Stimulated activated CD8-positive, alpha-beta memory T cell treated with anti-CD3 and anti-CD28 coated beads, Interleukin-4, amount 100 ng/mL, for 48 hours (primary cell): Measurements from ENCODE around the gene UTP14A.
"Not testable (repeated sequence)": the region's sequence is repeated elsewhere in the genome, so short reads cannot be mapped to it uniquely, and the experiment has no call there.

Source experiments
- DNase-seq: peaks from one replicate; pipeline ENCODE4 v3.0.0-alpha.2; 2020

The UTP14A gene, protein sequence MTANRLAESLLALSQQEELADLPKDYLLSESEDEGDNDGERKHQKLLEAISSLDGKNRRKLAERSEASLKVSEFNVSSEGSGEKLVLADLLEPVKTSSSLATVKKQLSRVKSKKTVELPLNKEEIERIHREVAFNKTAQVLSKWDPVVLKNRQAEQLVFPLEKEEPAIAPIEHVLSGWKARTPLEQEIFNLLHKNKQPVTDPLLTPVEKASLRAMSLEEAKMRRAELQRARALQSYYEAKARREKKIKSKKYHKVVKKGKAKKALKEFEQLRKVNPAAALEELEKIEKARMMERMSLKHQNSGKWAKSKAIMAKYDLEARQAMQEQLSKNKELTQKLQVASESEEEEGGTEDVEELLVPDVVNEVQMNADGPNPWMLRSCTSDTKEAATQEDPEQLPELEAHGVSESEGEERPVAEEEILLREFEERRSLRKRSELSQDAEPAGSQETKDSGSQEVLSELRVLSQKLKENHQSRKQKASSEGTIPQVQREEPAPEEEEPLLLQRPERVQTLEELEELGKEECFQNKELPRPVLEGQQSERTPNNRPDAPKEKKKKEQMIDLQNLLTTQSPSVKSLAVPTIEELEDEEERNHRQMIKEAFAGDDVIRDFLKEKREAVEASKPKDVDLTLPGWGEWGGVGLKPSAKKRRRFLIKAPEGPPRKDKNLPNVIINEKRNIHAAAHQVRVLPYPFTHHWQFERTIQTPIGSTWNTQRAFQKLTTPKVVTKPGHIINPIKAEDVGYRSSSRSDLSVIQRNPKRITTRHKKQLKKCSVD

DNA sequence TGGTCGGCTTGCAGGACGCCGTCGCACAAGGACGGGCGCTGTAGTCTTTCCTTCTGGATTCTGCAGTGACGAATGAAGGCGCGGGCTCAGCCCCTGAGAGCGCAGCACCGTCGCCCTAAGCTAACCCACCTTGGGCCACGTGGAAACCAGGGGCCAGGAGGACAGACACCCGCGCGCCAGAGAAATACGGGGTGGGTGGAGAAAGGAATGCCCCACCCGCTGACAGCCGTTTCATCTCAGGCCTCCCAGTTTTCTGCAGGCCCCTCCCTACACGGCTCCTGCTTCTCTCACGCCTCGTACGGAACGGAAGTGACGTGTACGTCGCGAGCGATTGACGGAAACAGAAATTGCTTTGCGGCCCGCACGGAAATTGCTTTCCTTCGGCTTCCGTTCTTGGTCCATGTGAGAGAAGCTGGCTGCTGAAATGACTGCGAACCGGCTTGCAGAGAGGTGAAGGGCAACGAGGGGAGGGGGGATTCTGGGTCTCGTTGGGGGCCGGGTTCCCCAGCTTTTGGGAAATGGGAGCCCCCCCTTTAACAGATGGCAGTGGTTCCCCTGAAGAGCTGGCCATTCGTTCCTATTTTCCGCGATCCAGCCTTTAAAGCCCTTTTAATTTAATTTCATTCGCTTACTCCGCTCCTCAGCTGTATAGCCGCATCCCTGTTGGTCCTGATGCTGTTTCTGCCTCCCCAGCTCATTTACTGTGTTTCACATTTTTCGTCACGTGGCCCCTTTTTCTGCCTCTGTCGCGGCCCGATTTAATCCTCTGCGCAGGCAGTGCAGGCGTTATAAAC is at the start of gene UTP14A:
UTP14A (plus strand) TSS at position 378 of the 794 bp plus-strand sequence; CDS start at position 425, 47 bp downstream.
- peak; percentile 85 for DNase-seq

DNA sequence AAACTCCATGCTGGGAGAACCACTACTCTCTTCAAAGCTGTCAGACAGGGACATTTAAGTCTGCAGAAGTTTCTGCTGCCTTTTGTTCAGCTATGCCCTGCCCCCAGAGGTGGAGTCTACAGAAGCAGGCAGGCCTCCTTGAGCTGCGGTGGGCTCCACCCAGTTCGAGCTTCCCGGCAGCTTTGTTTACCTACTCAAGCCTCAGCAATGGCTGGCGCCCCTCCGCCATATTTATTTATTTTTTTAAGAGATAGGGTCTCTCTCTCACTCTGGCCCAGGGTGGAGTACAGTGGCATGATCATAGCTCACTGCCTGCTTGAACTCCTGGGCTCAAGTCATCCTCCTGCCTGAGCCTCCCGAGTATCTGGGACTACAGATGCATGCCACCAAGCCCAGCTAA is 46.8 kb upstream of the UTP14A start:
- DNase-seq = not testable (repeated sequence)

DNA sequence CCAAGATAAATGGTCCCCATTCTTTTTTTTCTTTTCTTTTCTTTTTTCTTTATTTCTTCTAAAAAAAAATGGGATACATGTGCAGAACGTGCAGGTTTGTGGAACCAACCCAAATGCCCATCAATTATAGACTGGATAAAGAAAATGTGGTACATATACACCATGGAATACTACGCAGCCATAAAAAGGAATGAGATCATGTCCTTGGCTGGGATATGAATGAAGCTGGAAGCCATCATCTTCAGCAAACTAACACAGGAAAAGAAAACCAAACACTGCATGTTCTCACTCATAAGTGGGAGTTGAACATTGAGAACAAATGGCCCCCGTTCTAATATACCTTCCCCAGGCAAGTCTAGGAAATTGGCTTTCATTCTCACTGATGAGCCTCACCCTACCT is 39.6 kb upstream of the UTP14A start:
- DNase-seq = not testable (repeated sequence)

- DNase-seq = no peak
These were observed 33.4 kb upstream of the UTP14A start for GRCh38 chrX:129872524-129872923.

- DNase-seq = no peak
These were observed 30.3 kb upstream of the UTP14A start for GRCh38 chrX:129875669-129876068.

DNA sequence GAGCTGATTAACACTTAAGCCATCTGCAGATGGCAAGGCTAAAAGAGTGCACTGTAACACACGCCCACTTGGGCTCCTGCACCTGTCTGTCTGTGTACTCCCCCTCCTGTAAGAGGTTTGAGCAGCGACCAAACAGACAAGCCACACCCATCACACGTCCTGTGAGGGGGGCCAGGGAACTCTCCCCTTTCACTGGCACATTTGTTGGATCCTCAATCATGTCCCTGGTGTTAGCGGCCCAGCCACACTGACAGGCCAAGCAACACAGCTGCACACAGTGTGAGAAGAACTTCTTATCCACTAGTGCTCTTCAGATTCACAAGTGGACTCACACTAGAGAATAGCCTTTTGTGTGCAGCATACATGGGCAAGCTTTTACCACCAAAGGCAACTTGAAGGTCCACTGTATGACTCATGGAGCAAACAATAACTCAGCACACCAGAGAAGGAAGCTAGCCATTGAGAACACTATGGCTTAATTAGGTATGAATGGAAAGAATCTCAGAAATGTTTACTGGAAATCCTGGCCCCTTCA is 29.1 kb upstream of the UTP14A start:
- DNase-seq = no peak

DNA sequence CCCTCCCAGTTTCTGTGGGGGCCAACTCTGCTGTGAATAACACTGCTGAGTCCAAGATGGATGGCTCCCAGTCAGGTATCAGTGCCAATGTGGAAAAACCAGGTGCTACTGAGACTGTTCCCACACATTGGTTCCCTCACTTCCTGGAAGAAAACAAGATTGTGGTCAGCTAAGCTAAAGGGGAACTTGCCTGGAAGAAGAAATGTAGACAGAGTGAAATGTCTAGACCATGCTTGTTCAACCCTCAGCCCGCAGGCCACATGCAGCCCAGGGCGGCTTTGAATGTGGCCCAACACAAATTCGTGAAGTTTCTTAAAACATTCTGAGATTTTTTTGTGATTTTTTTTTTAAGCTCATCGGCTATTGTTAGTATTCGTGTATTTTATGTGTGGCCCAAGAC is 28.6 kb upstream of the UTP14A start:
- DNase-seq = no peak

DNA sequence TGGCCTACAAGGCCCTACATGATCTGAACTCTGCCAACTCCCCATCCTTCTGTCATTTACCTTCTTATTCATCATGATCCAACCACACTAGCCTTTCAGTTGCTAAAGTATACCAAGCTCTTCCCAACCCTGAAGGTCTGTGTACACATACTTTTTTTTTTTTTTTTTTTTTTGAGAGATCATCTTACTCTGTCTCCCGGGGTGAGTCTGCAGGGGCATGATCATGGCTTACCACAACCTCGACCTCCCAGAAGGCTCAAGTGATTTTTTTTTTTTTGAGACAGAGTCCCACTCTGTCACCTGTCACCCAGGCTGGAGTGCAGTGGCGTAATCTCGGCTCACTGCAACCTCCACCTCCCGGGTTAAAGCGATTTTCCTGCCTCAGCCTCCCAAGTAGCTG is 5.9 kb upstream of the UTP14A start:
- DNase-seq = no peak

GRCh38 chrX:129908636-129909035 is 2.7 kb downstream of the UTP14A start:
- DNase-seq = no peak

DNA sequence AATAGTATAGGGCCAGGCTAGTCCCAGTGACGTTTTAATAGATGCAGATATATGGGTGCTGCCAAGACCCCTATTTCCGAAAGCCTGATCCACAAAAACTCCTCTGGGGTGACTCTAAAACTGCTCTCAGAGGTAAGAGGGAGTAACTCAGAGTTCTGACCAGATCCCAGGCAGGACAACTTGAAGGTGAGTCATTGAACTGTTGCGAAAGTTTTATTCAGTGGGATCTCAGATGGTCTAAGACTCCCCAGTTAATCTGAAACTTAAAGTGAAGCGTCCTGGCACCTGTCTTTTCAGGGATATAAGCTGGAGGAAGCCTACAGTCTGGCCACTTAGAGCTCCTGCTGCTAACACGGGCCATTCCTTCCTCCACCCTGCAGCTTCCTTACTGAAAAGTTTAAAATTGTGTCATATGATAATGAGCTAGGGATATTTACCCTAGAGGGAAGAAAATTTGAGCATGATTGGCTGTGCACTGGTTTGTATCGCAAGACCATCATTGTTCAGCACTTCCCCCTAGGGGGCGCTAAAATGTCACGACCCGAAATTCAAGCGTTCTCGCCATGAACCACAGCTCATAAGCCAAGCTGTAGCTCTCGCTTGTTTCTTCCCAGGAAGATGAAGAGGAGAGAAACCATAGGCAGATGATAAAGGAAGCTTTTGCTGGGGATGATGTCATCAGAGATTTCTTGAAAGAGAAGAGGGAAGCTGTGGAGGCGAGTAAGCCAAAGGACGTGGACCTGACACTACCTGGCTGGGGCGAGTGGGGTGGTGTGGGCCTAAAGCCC is 19.5 kb downstream of the UTP14A start:
- DNase-seq = peak; percentile 75

GRCh38 chrX:129930941-129931410 is 25.0 kb downstream of the UTP14A start:
- no peak for DNase-seq

DNA sequence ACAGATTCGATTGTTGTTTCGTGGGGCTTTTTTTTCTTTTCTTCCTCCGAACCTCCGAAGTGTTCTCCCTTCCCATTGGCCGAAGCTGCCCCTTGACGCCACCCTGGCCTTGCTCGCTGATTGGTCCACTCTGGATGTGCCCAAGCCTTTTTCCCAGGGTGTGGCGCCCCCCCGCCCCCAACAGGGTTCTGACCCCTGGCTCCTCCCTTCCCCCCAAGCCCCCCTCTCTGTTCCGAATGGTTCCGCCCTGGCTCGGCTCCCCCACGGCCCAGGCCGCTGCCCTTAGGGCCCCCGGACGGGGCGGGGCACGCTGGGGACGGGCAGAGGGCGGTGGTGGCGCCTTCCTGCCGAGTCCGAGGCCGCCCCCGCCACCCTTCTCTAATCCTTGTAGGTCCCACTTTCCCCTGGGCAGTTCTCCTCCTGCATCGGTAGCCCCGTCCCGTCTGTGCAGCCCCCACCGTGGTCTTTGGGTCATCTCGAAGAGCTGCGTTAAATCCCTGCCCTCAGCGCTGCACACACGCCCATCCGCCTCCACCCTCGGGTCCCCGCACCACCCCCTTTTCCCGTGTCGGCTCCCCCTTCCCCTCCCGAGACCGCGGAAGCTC is 25.5 kb downstream of the UTP14A start:
- DNase-seq = peak; percentile 76

DNA sequence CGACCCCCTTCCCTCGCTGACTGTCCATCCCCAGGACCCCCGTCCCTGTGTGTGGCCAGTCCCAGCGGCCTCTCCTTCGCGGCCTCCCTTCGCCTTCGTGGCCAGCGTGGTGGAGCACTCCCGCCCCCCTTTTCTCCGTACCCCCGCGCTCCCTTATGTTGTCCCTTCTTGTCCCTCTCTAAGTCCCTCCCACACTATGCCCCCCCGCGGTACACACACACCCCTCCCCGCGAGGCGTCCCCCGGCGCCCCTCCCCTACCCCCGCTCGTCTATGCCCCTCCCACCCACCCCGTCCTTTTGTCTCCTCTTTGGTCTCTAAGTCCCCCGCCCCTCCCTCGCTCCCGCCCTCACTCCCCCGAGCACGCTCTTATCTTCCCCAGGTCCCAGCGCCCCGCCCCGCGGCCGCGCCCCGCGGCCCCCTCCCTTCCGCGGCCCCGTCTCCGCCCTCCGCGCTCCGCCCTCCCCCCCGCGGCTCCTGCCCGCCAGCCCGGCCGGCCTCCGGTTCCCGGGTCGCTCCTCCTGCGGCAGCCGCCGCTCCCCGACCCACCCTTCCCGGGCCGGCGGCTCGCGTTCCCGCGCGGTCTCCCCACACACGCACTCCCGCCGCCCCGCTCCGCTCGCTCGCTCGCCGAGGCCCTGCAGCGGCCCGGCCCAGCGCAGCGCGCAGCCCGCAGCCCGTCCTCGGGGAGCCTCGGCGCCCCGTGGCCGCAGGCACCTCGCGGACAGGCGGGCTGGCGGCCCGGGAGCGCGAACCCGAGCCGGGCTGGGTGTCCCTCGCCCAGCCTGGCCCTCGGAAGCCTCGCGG is 26.3 kb downstream of the UTP14A start:
- peak; percentile 77 for DNase-seq

DNA sequence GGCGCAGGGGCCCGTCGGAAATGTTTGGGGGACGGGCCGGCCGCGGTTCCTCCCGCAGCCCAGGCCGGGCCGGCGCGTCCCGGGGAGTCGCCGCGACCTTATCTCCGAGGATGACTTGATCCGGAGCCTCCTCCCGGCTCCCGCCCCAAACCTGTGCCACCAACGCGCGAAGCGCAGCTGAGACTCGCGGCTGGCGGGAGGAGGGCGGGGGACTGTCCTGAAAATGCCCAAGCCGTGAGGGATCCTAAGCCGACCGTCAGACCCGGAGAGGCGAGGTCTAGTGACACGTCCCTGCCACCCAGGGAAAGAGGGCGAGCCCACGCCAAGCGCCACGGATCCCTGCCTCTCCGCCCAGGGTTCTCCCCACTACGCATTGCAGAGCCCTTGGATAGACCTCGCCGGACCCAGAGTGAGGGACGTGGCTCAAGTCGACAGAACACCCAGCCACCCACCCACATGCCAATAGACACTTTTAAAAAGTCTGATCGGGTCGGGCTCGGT is 26.9 kb downstream of the UTP14A start:
- DNase-seq = no peak

- DNase-seq = no peak
These were observed 27.7 kb downstream of the UTP14A start for GRCh38 chrX:129933700-129934099.

GRCh38 chrX:129934461-129934860 is 28.5 kb downstream of the UTP14A start:
- DNase-seq = no peak

- no peak for DNase-seq
These were observed 29.0 kb downstream of the UTP14A start for GRCh38 chrX:129934952-129935351.

GRCh38 chrX:129938081-129938480 is 32.1 kb downstream of the UTP14A start:
- DNase-seq = no peak

GRCh38 chrX:129939986-129940385 is 34.0 kb downstream of the UTP14A start:
- DNase-seq = no peak

GRCh38 chrX:129940721-129941120 is 34.8 kb downstream of the UTP14A start:
- no peak for DNase-seq

GRCh38 chrX:129945131-129945530 is 39.2 kb downstream of the UTP14A start:
- no peak for DNase-seq
